ENCODE results near the gene CLNK. TPM values are rescaled to one million over a fixed set of nuclear protein-coding genes. Genes with fewer than 3 reads are reported as not detected.

Gene CLNK
- total RNA-seq, 1 donor from 2014 or later = not detected

- no peaks in the 10 kb centered on the region for H3K36me3 Mint-ChIP-seq (ENCODE audit: low read depth, unreplicated experiment)
- H3K9me3 Mint-ChIP-seq (ENCODE audit: unreplicated experiment) = no peaks in the 10 kb centered on the region
Measured at GRCh38 chr4:10606483-10607155, 77.9 kb downstream of the CLNK start.

GRCh38 chr4:10605746-10606482 is 78.7 kb downstream of the CLNK start:
- no peak for DNase-seq (ENCODE audit: low spot score)
- Mint-ChIP-seq H3K36me3 (ENCODE audit: low read depth, unreplicated experiment) (no peaks in the 10 kb centered on the region), H3K27ac (ENCODE audit: unreplicated experiment) (no peak overlapping the region), H3K27me3 (ENCODE audit: unreplicated experiment) (no peaks in the 10 kb centered on the region), H3K9me3 (ENCODE audit: unreplicated experiment) (no peaks in the 10 kb centered on the region), H3K4me1 (ENCODE audit: unreplicated experiment) (no peaks in the 10 kb centered on the region), H3K4me3 (ENCODE audit: unreplicated experiment) (no peak overlapping the region)
- no peak for TF ChIP-seq CTCF (IDR thresholded peaks at IDR 0.05; ENCODE audit: unreplicated experiment)

More at GRCh38 chr4:10606483-10607155, 77.9 kb downstream of the CLNK start:
- DNase-seq (ENCODE audit: low spot score) = no peak
- no peak overlapping the region for H3K4me3 Mint-ChIP-seq (ENCODE audit: unreplicated experiment)
- H3K4me1 Mint-ChIP-seq (ENCODE audit: unreplicated experiment) = peaks cover under 1% of the 10 kb centered on the region
- H3K27me3 Mint-ChIP-seq (ENCODE audit: unreplicated experiment) = no peaks in the 10 kb centered on the region
- no peak overlapping the region for H3K27ac Mint-ChIP-seq (ENCODE audit: unreplicated experiment)
- TF ChIP-seq CTCF (IDR thresholded peaks at IDR 0.05; ENCODE audit: unreplicated experiment) = no peak

GRCh38 chr4:10605031-10605430 is 79.5 kb downstream of the CLNK start:
- no peak overlapping the region for H3K27ac Mint-ChIP-seq (ENCODE audit: unreplicated experiment)
- no peak for TF ChIP-seq CTCF (IDR thresholded peaks at IDR 0.05; ENCODE audit: unreplicated experiment)
- no peaks in the 10 kb centered on the region for H3K36me3 Mint-ChIP-seq (ENCODE audit: low read depth, unreplicated experiment)
- no peaks in the 10 kb centered on the region for H3K9me3 Mint-ChIP-seq (ENCODE audit: unreplicated experiment)
- DNase-seq (ENCODE audit: low spot score) = no peak
- H3K4me1 Mint-ChIP-seq (ENCODE audit: unreplicated experiment) = peaks cover 1% of the 10 kb centered on the region
- no peaks in the 10 kb centered on the region for H3K27me3 Mint-ChIP-seq (ENCODE audit: unreplicated experiment)
- H3K4me3 Mint-ChIP-seq (ENCODE audit: unreplicated experiment) = no peak overlapping the region

GRCh38 chr4:10599574-10599973 is 85.0 kb downstream of the CLNK start:
- H3K4me3 Mint-ChIP-seq (ENCODE audit: unreplicated experiment) = no peak overlapping the region
- DNase-seq (ENCODE audit: low spot score) = no peak
- no peaks in the 10 kb centered on the region for H3K36me3 Mint-ChIP-seq (ENCODE audit: low read depth, unreplicated experiment)
- H3K9me3 Mint-ChIP-seq (ENCODE audit: unreplicated experiment) = no peaks in the 10 kb centered on the region
- H3K27ac Mint-ChIP-seq (ENCODE audit: unreplicated experiment) = no peak overlapping the region
- H3K27me3 Mint-ChIP-seq (ENCODE audit: unreplicated experiment) = no peaks in the 10 kb centered on the region
- no peak for TF ChIP-seq CTCF (IDR thresholded peaks at IDR 0.05; ENCODE audit: unreplicated experiment)
- H3K4me1 Mint-ChIP-seq (ENCODE audit: unreplicated experiment) = peaks cover 9% of the 10 kb centered on the region

GRCh38 chr4:10598829-10599228 is 85.7 kb downstream of the CLNK start:
- Mint-ChIP-seq H3K4me3 (ENCODE audit: unreplicated experiment) (no peak overlapping the region), H3K9me3 (ENCODE audit: unreplicated experiment) (no peaks in the 10 kb centered on the region), H3K27ac (ENCODE audit: unreplicated experiment) (no peak overlapping the region), H3K27me3 (ENCODE audit: unreplicated experiment) (no peaks in the 10 kb centered on the region), H3K4me1 (ENCODE audit: unreplicated experiment) (peaks cover 9% of the 10 kb centered on the region), H3K36me3 (ENCODE audit: low read depth, unreplicated experiment) (no peaks in the 10 kb centered on the region)
- DNase-seq (ENCODE audit: low spot score) = no peak
- TF ChIP-seq CTCF (IDR thresholded peaks at IDR 0.05; ENCODE audit: unreplicated experiment) = no peak
